GM23248 (cell line): ENCODE data around the gene CIAO1. TPM values are rescaled to one million over a fixed set of nuclear protein-coding genes. Genes with fewer than 3 reads are reported as not detected.

ENCODE experiments used
- DNase-seq: peaks from one replicate; pipeline ENCODE4 v3.0.0-alpha.2; 2015
- H2AFZ ChIP-seq: fragments of 200-600 bp; sonication (generic); 2 replicates; pipeline ENCODE4 v1.6.1; 2016; ENCODE audit warnings: antibody characterized with exemption
- H3F3A ChIP-seq: fragments of 200-600 bp; sonication (generic); 2 replicates; pipeline ENCODE4 v1.6.1; 2016; ENCODE audit warnings: mild to moderate bottlenecking, antibody characterized with exemption, mixed run types; ENCODE audit not compliant: insufficient read depth
- H3K27ac ChIP-seq: fragments of 200-600 bp; sonication (generic); 2 replicates; pipeline ENCODE4 v1.5.1; 2016; ENCODE audit warnings: mild to moderate bottlenecking
- H3K27me3 ChIP-seq: fragments of 200-600 bp; sonication (generic); replicated peaks from 2 replicates; pipeline ENCODE4 v1.6.1; 2016; ENCODE audit warnings: mild to moderate bottlenecking; ENCODE audit not compliant: insufficient read depth
- H3K36me3 ChIP-seq: fragments of 200-600 bp; sonication (generic); 2 replicates; pipeline ENCODE4 v1.6.1; 2016; ENCODE audit warnings: low read depth, mild to moderate bottlenecking
- H3K4me1 ChIP-seq: fragments of 200-600 bp; sonication (generic); 2 replicates; pipeline ENCODE4 v1.6.1; 2016; ENCODE audit warnings: mild to moderate bottlenecking; ENCODE audit not compliant: insufficient read depth
- H3K4me2 ChIP-seq: fragments of 200-600 bp; sonication (generic); one replicate; pipeline ENCODE4 v1.6.1; 2016; ENCODE audit warnings: mild to moderate bottlenecking; ENCODE audit not compliant: unreplicated experiment
- H3K4me3 ChIP-seq: fragments of 200-600 bp; sonication (generic); 2 replicates; pipeline ENCODE4 v1.5.1; 2016; ENCODE audit warnings: mild to moderate bottlenecking
- H3K79me2 ChIP-seq: fragments of 200-600 bp; sonication (generic); 2 replicates; pipeline ENCODE4 v1.6.1; 2016; ENCODE audit warnings: mild to moderate bottlenecking; ENCODE audit not compliant: insufficient read depth
- H3K9ac ChIP-seq: fragments of 200-600 bp; sonication (generic); 2 replicates; pipeline ENCODE4 v1.6.1; 2016; ENCODE audit warnings: mild to moderate bottlenecking
- H3K9me2 ChIP-seq: fragments of 200-600 bp; sonication (generic); 2 replicates; pipeline ENCODE4 v1.6.1; 2016; ENCODE audit warnings: mixed run types, mild to moderate bottlenecking, moderate library complexity; ENCODE audit not compliant: insufficient read depth
- H3K9me3 ChIP-seq: fragments of 200-600 bp; sonication (generic); one replicate; pipeline ENCODE4 v1.6.1; 2017; ENCODE audit warnings: low read depth
- H4K20me1 ChIP-seq: fragments of 200-600 bp; sonication (generic); 2 replicates; pipeline ENCODE4 v1.6.0; 2016; ENCODE audit not compliant: insufficient read depth
- EZH2 ChIP-seq: fragments of 200-600 bp; sonication (generic); IDR thresholded peaks from 2 replicates; pipeline ENCODE4 v1.6.1; 2018; ENCODE audit warnings: antibody characterized with exemption, mild to moderate bottlenecking; ENCODE audit not compliant: insufficient read depth, poor library complexity, severe bottlenecking
- EZH2phosphoT487 ChIP-seq: fragments of 200-600 bp; sonication (generic); IDR thresholded peaks from 2 replicates; pipeline ENCODE4 v1.6.1; 2018; ENCODE audit warnings: antibody characterized with exemption, moderate library complexity, mild to moderate bottlenecking, low read depth; ENCODE audit not compliant: insufficient read depth
- WGBS, 2 experiments: methylation state at CpG; one replicate each; pipeline ENCODE4 v1.1.6; 2015 to 2017; ENCODE audit warnings: low lambda C conversion rate in 2 of 2, low coverage in 1 of 2; ENCODE audit errors: missing lambda C conversion rate in 2 of 2; 5-methylcytosine and 5-hydroxymethylcytosine counted together
- in situ Hi-C: fragments of 300-500 bp; cut with MboI; formaldehyde crosslinking; loops from 2 replicates; pipeline ENCODE4 v1.15.0; 2020
- polyA plus RNA-seq: library from polyadenylated mRNA; unstranded; fragments of >200 nt; fragmentation: Nextera tagmentation; extraction: Ambion mirVana; gene quantifications from 2 replicates; pipeline ENCODE4 v1.2.1, GENCODE V29; 2016
- total RNA-seq: library from RNA; depleted of rRNA; stranded (reverse); fragments of >200 nt; shearing (Covaris generic); gene quantifications from 2 replicates; pipeline ENCODE4 v1.2.3, GENCODE V29; 2014

The CIAO1 gene
- total and polyA plus RNA-seq, 2 experiments from 2014 or later, result 69.3 to 126 TPM

GRCh38 chr2:96225016-96225533 is 41.0 kb upstream of the CIAO1 start:
- H3K36me3 ChIP-seq, result no peaks in the 10 kb centered on the region
- H3K4me1 ChIP-seq, result no peaks in the 10 kb centered on the region
- H3K9ac ChIP-seq, result no peak overlapping the region
- H3K4me2 ChIP-seq, result no peak overlapping the region
- 81 to 88% methylated on average over 3 of the region's 3 CpGs for WGBS, 2 experiments
- no peak overlapping the region for H3K27ac ChIP-seq
- H3K27me3 ChIP-seq, result no peaks in the 10 kb centered on the region
- no peaks in the 10 kb centered on the region for H3K79me2 ChIP-seq
- DNase-seq, result no peak
- H2AFZ ChIP-seq, result no peak overlapping the region
- no peak overlapping the region for H3K4me3 ChIP-seq
- H3K9me3 ChIP-seq, result no peaks in the 10 kb centered on the region
- no peaks in the 10 kb centered on the region for H3F3A ChIP-seq
- no peaks in the 10 kb centered on the region for H4K20me1 ChIP-seq
- no peaks in the 10 kb centered on the region for H3K9me2 ChIP-seq
- in situ Hi-C loops, result no loop called here
- TF ChIP-seq EZH2phosphoT487, result no peak
- TF ChIP-seq EZH2, result no peak

- Histone ChIP-seq H3K4me1 (no peaks in the 10 kb centered on the region), H4K20me1 (no peaks in the 10 kb centered on the region), H3K79me2 (no peaks in the 10 kb centered on the region), H3K4me2 (no peak overlapping the region), H3K27me3 (no peaks in the 10 kb centered on the region), H3K36me3 (no peaks in the 10 kb centered on the region), H3K9me3 (no peaks in the 10 kb centered on the region), H3F3A (no peaks in the 10 kb centered on the region), H3K9me2 (no peaks in the 10 kb centered on the region), H3K27ac (no peak overlapping the region), H3K4me3 (no peak overlapping the region), H3K9ac (no peak overlapping the region), H2AFZ (no peak overlapping the region)
- 92% methylated on average over 4 of the region's 4 CpGs for WGBS, 2 experiments
- TF ChIP-seq EZH2 (no peak), EZH2phosphoT487 (no peak)
- in situ Hi-C loops, result no loop called here
- DNase-seq, result no peak
Measured at GRCh38 chr2:96231316-96231715, 34.7 kb upstream of the CIAO1 start.

- no peak overlapping the region for H3K27ac ChIP-seq
- WGBS, 2 experiments, result 96 to 100% methylated on average over 6 of the region's 6 CpGs
- no peaks in the 10 kb centered on the region for H4K20me1 ChIP-seq
- H3K79me2 ChIP-seq, result no peaks in the 10 kb centered on the region
- no peaks in the 10 kb centered on the region for H3F3A ChIP-seq
- no peaks in the 10 kb centered on the region for H3K9me2 ChIP-seq
- no peaks in the 10 kb centered on the region for H3K36me3 ChIP-seq
- TF ChIP-seq EZH2phosphoT487 (no peak), EZH2 (no peak)
- H3K4me3 ChIP-seq, result no peak overlapping the region
- H3K27me3 ChIP-seq, result no peaks in the 10 kb centered on the region
- in situ Hi-C loops, result no loop called here
- no peaks in the 10 kb centered on the region for H3K9me3 ChIP-seq
- DNase-seq, result no peak
- no peak overlapping the region for H2AFZ ChIP-seq
- H3K4me2 ChIP-seq, result no peak overlapping the region
- no peak overlapping the region for H3K9ac ChIP-seq
- H3K4me1 ChIP-seq, result no peaks in the 10 kb centered on the region
Measured at GRCh38 chr2:96233436-96233835, 32.6 kb upstream of the CIAO1 start.

GRCh38 chr2:96233880-96234316 is 32.1 kb upstream of the CIAO1 start:
- Histone ChIP-seq H3K4me2 (no peak overlapping the region), H3K79me2 (no peaks in the 10 kb centered on the region), H3F3A (no peaks in the 10 kb centered on the region), H2AFZ (no peak overlapping the region), H4K20me1 (no peaks in the 10 kb centered on the region), H3K27ac (no peak overlapping the region), H3K9ac (no peak overlapping the region), H3K4me1 (no peaks in the 10 kb centered on the region), H3K9me3 (no peaks in the 10 kb centered on the region), H3K36me3 (no peaks in the 10 kb centered on the region), H3K27me3 (no peaks in the 10 kb centered on the region), H3K4me3 (no peak overlapping the region), H3K9me2 (no peaks in the 10 kb centered on the region)
- TF ChIP-seq EZH2phosphoT487 (no peak), EZH2 (no peak)
- in situ Hi-C loops, result no loop called here
- no peak for DNase-seq
- 71 to 74% methylated on average over 4 of the region's 4 CpGs for WGBS, 2 experiments

GRCh38 chr2:96236882-96237281 is 29.1 kb upstream of the CIAO1 start:
- H3K9ac ChIP-seq, result no peak overlapping the region
- no peaks in the 10 kb centered on the region for H3K9me3 ChIP-seq
- TF ChIP-seq EZH2, result no peak
- TF ChIP-seq EZH2phosphoT487, result no peak
- no peaks in the 10 kb centered on the region for H4K20me1 ChIP-seq
- no peaks in the 10 kb centered on the region for H3K27me3 ChIP-seq
- peaks cover 6% of the 10 kb centered on the region for H3F3A ChIP-seq
- in situ Hi-C loops, result no loop called here
- no peaks in the 10 kb centered on the region for H3K79me2 ChIP-seq
- H3K4me3 ChIP-seq, result no peak overlapping the region
- no peak overlapping the region for H3K4me2 ChIP-seq
- H3K4me1 ChIP-seq, result peaks cover 5% of the 10 kb centered on the region
- no peak overlapping the region for H2AFZ ChIP-seq
- no peaks in the 10 kb centered on the region for H3K9me2 ChIP-seq
- no peak for DNase-seq
- H3K36me3 ChIP-seq, result no peaks in the 10 kb centered on the region
- WGBS, 2 experiments, result 94 to 100% methylated on average over 1 of the region's 1 CpG
- H3K27ac ChIP-seq, result no peak overlapping the region
